ENCODE results near the gene WDR20. TPM values are rescaled to one million over a fixed set of nuclear protein-coding genes. Genes with fewer than 3 reads are reported as not detected.

WDR20 gene
- total RNA-seq, 1 donor from 2014 or later, result 25.2 TPM

GRCh38 chr14:102226356-102227125 lies 86.8 kb downstream of the WDR20 start:
- no peaks in the 10 kb centered on the region for H3K9me3 ChIP-seq
- no peaks in the 10 kb centered on the region for H3K27me3 ChIP-seq
- ATAC-seq, result no peak
- H3K27ac ChIP-seq, result no peak overlapping the region
- intact Hi-C loops (cut with DNase I), result no loop called here
- DNase-seq, result no peak
- H3K4me1 ChIP-seq, result no peaks in the 10 kb centered on the region
- no peak for TF ChIP-seq CTCF (IDR thresholded peaks at IDR 0.05)
- peaks cover 9% of the 10 kb centered on the region for H3K36me3 ChIP-seq
- H3K4me3 ChIP-seq, result no peak overlapping the region

- H3K27ac ChIP-seq, result no peak overlapping the region
- no peaks in the 10 kb centered on the region for H3K9me3 ChIP-seq
- intact Hi-C loops (cut with DNase I), result no loop called here
- ATAC-seq, result no peak
- TF ChIP-seq CTCF (IDR thresholded peaks at IDR 0.05), result no peak
- H3K4me3 ChIP-seq, result no peak overlapping the region
- H3K27me3 ChIP-seq, result no peaks in the 10 kb centered on the region
- DNase-seq, result no peak
- peaks cover 7% of the 10 kb centered on the region for H3K36me3 ChIP-seq
- H3K4me1 ChIP-seq, result no peaks in the 10 kb centered on the region
Observed at GRCh38 chr14:102227184-102227964, 87.7 kb downstream of the WDR20 start.

GRCh38 chr14:102229071-102229738 lies 89.5 kb downstream of the WDR20 start:
- Histone ChIP-seq H3K27me3 (no peaks in the 10 kb centered on the region), H3K4me3 (no peak overlapping the region), H3K4me1 (no peaks in the 10 kb centered on the region), H3K36me3 (no peaks in the 10 kb centered on the region), H3K27ac (no peak overlapping the region), H3K9me3 (no peaks in the 10 kb centered on the region)
- ATAC-seq (no peak), DNase-seq (no peak)
- intact Hi-C loops (cut with DNase I), result no loop called here
- TF ChIP-seq CTCF (IDR thresholded peaks at IDR 0.05), result no peak

- Histone ChIP-seq H3K36me3 (no peaks in the 10 kb centered on the region), H3K27ac (no peak overlapping the region), H3K4me1 (no peaks in the 10 kb centered on the region), H3K9me3 (no peaks in the 10 kb centered on the region), H3K27me3 (no peaks in the 10 kb centered on the region), H3K4me3 (no peak overlapping the region)
- no peak for DNase-seq
- intact Hi-C loops (cut with DNase I), result no loop called here
- ATAC-seq, result no peak
- no peak for TF ChIP-seq CTCF (IDR thresholded peaks at IDR 0.05)
Observed at GRCh38 chr14:102229739-102230092, 90.0 kb downstream of the WDR20 start.

- Histone ChIP-seq H3K4me3 (no peak overlapping the region), H3K9me3 (no peaks in the 10 kb centered on the region), H3K36me3 (no peaks in the 10 kb centered on the region), H3K4me1 (no peaks in the 10 kb centered on the region), H3K27me3 (no peaks in the 10 kb centered on the region), H3K27ac (no peak overlapping the region)
- DNase-seq, result no peak
- ATAC-seq, result no peak
- intact Hi-C loops (cut with DNase I), result no loop called here
- TF ChIP-seq CTCF (IDR thresholded peaks at IDR 0.05), result no peak
Observed at GRCh38 chr14:102230481-102231210, 90.9 kb downstream of the WDR20 start.
